Keratinocyte (primary cell): ENCODE measurements around the gene CFL2. TPM values are rescaled to one million over a fixed set of nuclear protein-coding genes. Genes with fewer than 3 reads are reported as not detected.

Experiments used
- DNase-seq: peaks from one replicate; pipeline ENCODE4 v3.0.0-alpha.2; 2011; ENCODE audit warnings: low read depth, missing footprints, low spot score
- FAIRE-seq: peaks from 2 replicates; lab custom pipeline; 2011; peaks lifted over from hg19 to GRCh38; lab: Jason Lieb, UNC
- H2AFZ ChIP-seq: 2 replicates; pipeline ENCODE4 v1.6.0; 2012; ENCODE audit warnings: low read length, control low read depth, inconsistent platforms; ENCODE audit not compliant: control insufficient read depth
- H3K27ac ChIP-seq: 2 replicates; pipeline ENCODE4 v1.5.1; 2011; ENCODE audit warnings: low read length; ENCODE audit not compliant: control insufficient read depth, insufficient read depth
- H3K27me3 ChIP-seq: 3 replicates; pipeline ENCODE4 v1.6.0; 2011; ENCODE audit warnings: low read length; ENCODE audit not compliant: control insufficient read depth, insufficient read depth; ENCODE audit errors: extremely low read depth
- H3K36me3 ChIP-seq, 2 experiments: 2 replicates in 1 of 2; 3 replicates in 1 of 2; pipeline ENCODE4 v1.5.1; 2011; ENCODE audit warnings: low read length in 2 of 2, mild to moderate bottlenecking in 1 of 2; ENCODE audit not compliant: control insufficient read depth in 2 of 2, insufficient read depth in 2 of 2; ENCODE audit errors: extremely low read depth in 1 of 2
- H3K4me1 ChIP-seq: 3 replicates; pipeline ENCODE4 v1.5.1; 2011; ENCODE audit warnings: low read length; ENCODE audit not compliant: control insufficient read depth, insufficient read depth; ENCODE audit errors: extremely low read depth
- H3K4me2 ChIP-seq: 3 replicates; pipeline ENCODE4 v1.6.0; 2011; ENCODE audit warnings: low read depth, low read length; ENCODE audit not compliant: control insufficient read depth, insufficient read depth; ENCODE audit errors: extremely low read depth
- H3K4me3 ChIP-seq, 3 experiments: fragments of 200-600 bp in 1 of 3; sonication (generic) in 1 of 3; 2 replicates in 2 of 3; 3 replicates in 1 of 3; pipeline ENCODE4 v1.5.1; 2011 to 2016; ENCODE audit warnings: low read length in 3 of 3, mild to moderate bottlenecking in 3 of 3, control low read depth in 2 of 3, inconsistent platforms in 1 of 3, low read depth in 1 of 3, mixed read lengths in 1 of 3, mixed run types in 1 of 3, moderate library complexity in 1 of 3; ENCODE audit not compliant: control insufficient read depth in 2 of 3, insufficient read depth in 2 of 3; ENCODE audit errors: extremely low read depth in 1 of 3
- H3K79me2 ChIP-seq: 2 replicates; pipeline ENCODE4 v1.6.0; 2012; ENCODE audit warnings: low read length; ENCODE audit not compliant: control insufficient read depth, insufficient read depth
- H3K9ac ChIP-seq: 3 replicates; pipeline ENCODE4 v1.6.0; 2011; ENCODE audit warnings: low read length; ENCODE audit not compliant: control insufficient read depth, insufficient read depth; ENCODE audit errors: extremely low read depth
- H3K9me1 ChIP-seq: 3 replicates; pipeline ENCODE4 v1.6.0; 2011; ENCODE audit warnings: low read length; ENCODE audit not compliant: control insufficient read depth, insufficient read depth; ENCODE audit errors: extremely low read depth
- H3K9me3 ChIP-seq: 2 replicates; pipeline ENCODE4 v1.5.1; 2012; ENCODE audit warnings: low read depth, low read length; ENCODE audit not compliant: control insufficient read depth
- H4K20me1 ChIP-seq: 3 replicates; pipeline ENCODE4 v1.6.0; 2011; ENCODE audit warnings: low read length; ENCODE audit not compliant: control insufficient read depth, insufficient read depth; ENCODE audit errors: extremely low read depth
- CTCF ChIP-seq, 3 experiments: IDR thresholded peaks in 1 of 3; conservative IDR thresholded peaks in 1 of 3; optimal IDR thresholded peaks in 1 of 3; 2 replicates in 2 of 3; 3 replicates in 1 of 3; pipeline versions ENCODE3 to v1.5.1; 2011; ENCODE audit warnings: low read length in 3 of 3, mild to moderate bottlenecking in 3 of 3, moderate library complexity in 2 of 3, control low read depth in 1 of 3, inconsistent platforms in 1 of 3; ENCODE audit not compliant: insufficient read depth in 2 of 3; ENCODE audit errors: extremely low read depth in 1 of 3
- EZH2 ChIP-seq: IDR thresholded peaks from one replicate; pipeline ENCODE4 v1.6.1; 2012; ENCODE audit warnings: inconsistent platforms, mild to moderate bottlenecking, low read length, moderate library complexity
- dilution Hi-C: fragments of 300-500 bp; cut with MboI; formaldehyde crosslinking; loops from one replicate; pipeline ENCODE4 v1.7.0; 2020; ENCODE audit warnings: low sequenced_read_pairs; ENCODE audit not compliant: extremely low pct_ligation_motif_present
- polyA plus RNA-seq, 5 experiments: library from polyadenylated mRNA; depleted of rRNA in 3 of 5; stranded (reverse) in 3 of 5; stranded (forward) in 1 of 5; unstranded in 1 of 5; fragments of >200 nt; gene quantifications; 1 replicate in 1 of 5; 2 replicates in 3 of 5; 3 replicates in 1 of 5; pipeline versions ENCODE4 v1.2.1 to v1.2.3, GENCODE V29; 2011 to 2012; ENCODE audit warnings: missing spikeins in 2 of 5, low read depth in 1 of 5, low replicate concordance in 1 of 5

Gene CFL2
- polyA plus RNA-seq, 1 donor (not counting 4 experiments of a cell fraction or from before 2014, with no cell fraction given), result 30.5 TPM

- DNase-seq, result no peak
- Histone ChIP-seq H4K20me1 (no peaks in the 10 kb centered on the region), H3K9me3 (no peaks in the 10 kb centered on the region), H3K4me2 (no peak overlapping the region), H3K27ac (no peak overlapping the region), H3K27me3 (no peaks in the 10 kb centered on the region), H3K79me2 (no peaks in the 10 kb centered on the region), H3K36me3 (no peaks in the 10 kb centered on the region), H2AFZ (no peak overlapping the region), H3K4me1 (peaks cover 12% of the 10 kb centered on the region), H3K9ac (no peak overlapping the region), H3K9me1 (no peaks in the 10 kb centered on the region), H3K4me3 (no peak overlapping the region)
- no peak for FAIRE-seq
- dilution Hi-C loops, result no loop called here
- TF ChIP-seq CTCF (optimal IDR thresholded peaks at IDR 0.05 in 1 of 3, IDR thresholded peaks at IDR 0.05 in 1 of 3, conservative IDR thresholded peaks at IDR 0.05 in 1 of 3; ENCODE audit: extremely low read depth in 1 of 3, insufficient read depth in 2 of 3, low read length in 3 of 3) (no peak), EZH2 (no peak)
Measured at GRCh38 chr14:34678306-34678705, 36.1 kb downstream of the CFL2 start.

GRCh38 chr14:34676516-34677211 lies 37.7 kb downstream of the CFL2 start:
- Histone ChIP-seq H3K36me3 (no peaks in the 10 kb centered on the region), H3K4me2 (no peak overlapping the region), H3K9me3 (no peaks in the 10 kb centered on the region), H2AFZ (no peak overlapping the region), H3K27me3 (no peaks in the 10 kb centered on the region), H3K4me1 (peaks cover 12% of the 10 kb centered on the region), H3K27ac (no peak overlapping the region), H3K9me1 (no peaks in the 10 kb centered on the region), H3K79me2 (no peaks in the 10 kb centered on the region), H3K4me3 (no peak overlapping the region), H3K9ac (no peak overlapping the region), H4K20me1 (no peaks in the 10 kb centered on the region)
- TF ChIP-seq EZH2 (no peak), CTCF (optimal IDR thresholded peaks at IDR 0.05 in 1 of 3, IDR thresholded peaks at IDR 0.05 in 1 of 3, conservative IDR thresholded peaks at IDR 0.05 in 1 of 3; ENCODE audit: extremely low read depth in 1 of 3, insufficient read depth in 2 of 3, low read length in 3 of 3) (no peak)
- DNase-seq (no peak), FAIRE-seq (no peak)
- dilution Hi-C loops, result no loop called here
